B cell (primary cell): ENCODE data around the gene PDK3. TPM values are rescaled to one million over a fixed set of nuclear protein-coding genes. Genes with fewer than 3 reads are reported as not detected.

ENCODE experiments used
- ATAC-seq: fragments of 200-7000 bp; cut with Tn5 transposase; one replicate; pipeline ENCODE4 v1.10.0; 2021; ENCODE audit warnings: low read depth, mild to moderate bottlenecking, moderate number of reproducible peaks, moderate library complexity
- CTCF ChIA-PET: fragments of 350-600 bp; sonication (Branson Sonifier 250); formaldehyde crosslinking; loops from one replicate; lab custom pipeline; 2021; ENCODE audit warnings: antibody characterized with exemption, inconsistent platforms; lab: Charles Lee
- POLR2A ChIA-PET: fragments of 350-600 bp; sonication (Branson Sonifier 250); formaldehyde crosslinking; loops from one replicate; lab custom pipeline; 2021; ENCODE audit warnings: antibody characterized with exemption; lab: Charles Lee
- DNase-seq: peaks from one replicate; pipeline ENCODE4 v3.0.0; 2013
- H2AFZ ChIP-seq: 2 replicates; pipeline ENCODE4 v1.6.1; 2012; ENCODE audit warnings: mild to moderate bottlenecking, low read depth, low read length; ENCODE audit not compliant: insufficient read depth, poor library complexity, severe bottlenecking
- H3K27ac ChIP-seq, 2 donors: 1 replicate in 1 of 2; 2 replicates in 1 of 2; pipeline ENCODE4 v1.5.1; 2012 to 2013; ENCODE audit warnings: low read length in 2 of 2, mild to moderate bottlenecking in 2 of 2, moderate library complexity in 1 of 2
- H3K27me3 ChIP-seq, 4 experiments: fragments of 200-600 bp in 1 of 4; sonication (generic) in 1 of 4; replicated peaks in 1 of 4; 1 replicate in 2 of 4; 2 replicates in 2 of 4; pipeline versions ENCODE4 v1.6.1 to v1.7.0; 2013 to 2016; ENCODE audit warnings: low read length in 3 of 4, mild to moderate bottlenecking in 2 of 4, mixed read lengths in 1 of 4, moderate library complexity in 1 of 4; ENCODE audit not compliant: insufficient read depth in 4 of 4, control insufficient read depth in 3 of 4; ENCODE audit errors: control extremely low read depth in 1 of 4
- H3K36me3 ChIP-seq, 2 experiments: replicated peaks in 1 of 2; 1 replicate in 1 of 2; 2 replicates in 1 of 2; pipeline versions ENCODE4 v1.6.1 to v1.7.1; 2013; ENCODE audit warnings: low read length in 1 of 2; ENCODE audit not compliant: insufficient read depth in 2 of 2, control insufficient read depth in 1 of 2; ENCODE audit errors: control extremely low read depth in 1 of 2, extremely low read depth in 1 of 2
- H3K4me1 ChIP-seq, 2 donors: fragments of 200-600 bp in 1 of 2; sonication (generic) in 1 of 2; 1 replicate in 1 of 2; 2 replicates in 1 of 2; pipeline versions ENCODE4 v1.5.1 to v1.6.1; 2013 to 2017; ENCODE audit warnings: low read length in 2 of 2; ENCODE audit not compliant: control insufficient read depth in 2 of 2, insufficient read depth in 2 of 2
- H3K4me2 ChIP-seq: replicated peaks from 2 replicates; pipeline ENCODE3; 2012; ENCODE audit warnings: mild to moderate bottlenecking, low read depth, low read length; ENCODE audit not compliant: poor library complexity, severe bottlenecking
- H3K4me3 ChIP-seq, 5 experiments: fragments of 200-600 bp in 1 of 5; sonication (generic) in 1 of 5; 1 replicate in 3 of 5; 2 replicates in 2 of 5; pipeline versions ENCODE4 v1.5.1 to v1.7.0; 2011 to 2016; ENCODE audit warnings: low read length in 4 of 5, mild to moderate bottlenecking in 4 of 5, low read depth in 2 of 5, control low read depth in 1 of 5, moderate library complexity in 1 of 5; ENCODE audit not compliant: insufficient read depth in 1 of 5; ENCODE audit errors: control extremely low read depth in 1 of 5, extremely low read depth in 1 of 5
- H3K79me2 ChIP-seq: fragments of 200-600 bp; sonication (generic); one replicate; pipeline ENCODE4 v1.6.0; 2016; ENCODE audit warnings: low read length; ENCODE audit not compliant: control insufficient read depth, insufficient read depth
- H3K9ac ChIP-seq: fragments of 200-600 bp; sonication (generic); 2 replicates; pipeline ENCODE4 v1.6.1; 2017; ENCODE audit warnings: mild to moderate bottlenecking, low read length, moderate library complexity
- H3K9me3 ChIP-seq, 3 donors: one replicate each; pipeline versions ENCODE4 v1.6.1 to v1.7.1; 2013; ENCODE audit warnings: low read length in 2 of 3; ENCODE audit not compliant: control insufficient read depth in 2 of 3, insufficient read depth in 1 of 3; ENCODE audit errors: control extremely low read depth in 1 of 3
- H4K20me1 ChIP-seq: 2 replicates; pipeline ENCODE4 v1.6.0; 2012; ENCODE audit warnings: mild to moderate bottlenecking, low read length; ENCODE audit not compliant: insufficient read depth, control insufficient read depth, poor library complexity, severe bottlenecking
- H3K27ac Mint-ChIP-seq: one replicate; pipeline ENCODE4 v1.8.0; 2021; ENCODE audit warnings: mixed read lengths
- H3K27me3 Mint-ChIP-seq: one replicate; pipeline ENCODE4 v1.8.0; 2021; ENCODE audit warnings: mixed read lengths
- H3K4me1 Mint-ChIP-seq: one replicate; pipeline ENCODE4 v1.8.0; 2021; ENCODE audit warnings: mixed read lengths
- H3K4me3 Mint-ChIP-seq: one replicate; pipeline ENCODE4 v1.8.0; 2021; ENCODE audit warnings: mixed read lengths
- H3K9me3 Mint-ChIP-seq: one replicate; pipeline ENCODE4 v1.8.0; 2022; ENCODE audit warnings: mixed read lengths; ENCODE audit not compliant: insufficient read depth
- CTCF ChIP-seq: fragments of 200-600 bp; IDR thresholded peaks from one replicate; pipeline ENCODE4 v1.8.0; 2022; ENCODE audit warnings: antibody characterized with exemption, mild to moderate bottlenecking
- EZH2 ChIP-seq: IDR thresholded peaks from 2 replicates; pipeline ENCODE4 v1.6.1; 2012; ENCODE audit warnings: borderline replicate concordance, low read depth, mild to moderate bottlenecking, moderate library complexity, low read length; ENCODE audit not compliant: insufficient read depth, poor library complexity, severe bottlenecking
- WGBS: methylation state at CpG from one replicate; pipeline ENCODE4 v1.1.5; 2013; ENCODE audit warnings: missing lambda C conversion rate; ENCODE audit not compliant: insufficient coverage; 5-methylcytosine and 5-hydroxymethylcytosine counted together
- intact Hi-C: fragments of 100-400 bp; cut with micrococcal nuclease; formaldehyde crosslinking; loops from one replicate; pipeline ENCODE4 v1.10.0; 2022
- polyA plus RNA-seq: library from polyadenylated mRNA; depleted of rRNA; stranded (reverse); fragments of >200 nt; gene quantifications from 2 replicates; pipeline ENCODE4 v1.2.3, GENCODE V29; 2012
- total RNA-seq, 2 donors: library from RNA; stranded (reverse); fragments of 120-200 nt in 1 of 2; gene quantifications; 1 replicate in 1 of 2; 2 replicates in 1 of 2; pipeline versions ENCODE4 v1.2.3 to v1.2.4, GENCODE V29; 2013 to 2022

PDK3 gene
- total and polyA plus RNA-seq, 2 donors (not counting 1 experiment from before 2014, with no cell fraction given), result 5.5 to 18.3 TPM

GRCh38 chrX:24567169-24567568 lies 102.1 kb downstream of the PDK3 start:
- no peaks in the 10 kb centered on the region for H3K4me1 Mint-ChIP-seq
- no peaks in the 10 kb centered on the region for H3K27me3 Mint-ChIP-seq
- POLR2A ChIA-PET, result no interaction called here

GRCh38 chrX:24574743-24575142 lies 109.7 kb downstream of the PDK3 start:
- intact Hi-C loops, result no loop called here
- ATAC-seq (no peak), DNase-seq (no peak)
- Mint-ChIP-seq H3K27me3 (no peaks in the 10 kb centered on the region), H3K4me1 (no peaks in the 10 kb centered on the region), H3K27ac (no peak overlapping the region), H3K4me3 (no peak overlapping the region), H3K9me3 (no peaks in the 10 kb centered on the region)
- Histone ChIP-seq H3K4me2 (no peak overlapping the region), H3K4me1 (no peaks in the 10 kb centered on the region), H3K27ac (no peak overlapping the region), H3K27me3 (no peaks in the 10 kb centered on the region), H4K20me1 (no peaks in the 10 kb centered on the region), H3K79me2 (no peaks in the 10 kb centered on the region), H3K36me3 (no peaks in the 10 kb centered on the region), H3K9ac (no peak overlapping the region), H2AFZ (no peak overlapping the region), H3K9me3 (no peaks in the 10 kb centered on the region), H3K4me3 (no peak overlapping the region)
- 90% methylated on average over 2 of the region's 4 CpGs for WGBS
- ChIA-PET POLR2A (no interaction called here), CTCF (no interaction called here)
- TF ChIP-seq EZH2 (no peak), CTCF (no peak)

More at GRCh38 chrX:24567169-24567568, 102.1 kb downstream of the PDK3 start:
- Histone ChIP-seq H3K4me3 (no peak overlapping the region), H3K4me2 (no peak overlapping the region), H3K9ac (no peak overlapping the region), H4K20me1 (no peaks in the 10 kb centered on the region), H3K9me3 (no peaks in the 10 kb centered on the region), H3K36me3 (no peaks in the 10 kb centered on the region), H2AFZ (no peak overlapping the region), H3K27me3 (no peaks in the 10 kb centered on the region), H3K27ac (no peak overlapping the region), H3K4me1 (no peaks in the 10 kb centered on the region), H3K79me2 (no peaks in the 10 kb centered on the region)
- no CpG with 5 or more reads among the region's 4 CpGs for WGBS
- ATAC-seq (no peak), DNase-seq (no peak)
- H3K9me3 Mint-ChIP-seq, result no peaks in the 10 kb centered on the region
- intact Hi-C loops, result no loop called here
- H3K27ac Mint-ChIP-seq, result no peak overlapping the region
- CTCF ChIA-PET, result no interaction called here
- no peak overlapping the region for H3K4me3 Mint-ChIP-seq
- TF ChIP-seq EZH2 (no peak), CTCF (no peak)
